ENCODE measurements around the gene CRIM1. TPM values are rescaled to one million over a fixed set of nuclear protein-coding genes. Genes with fewer than 3 reads are reported as not detected.

The CRIM1 gene
- polyA plus RNA-seq, 12 donors = 18.3 to 57.3 (median 22.6) TPM; not detected in 1

DNA sequence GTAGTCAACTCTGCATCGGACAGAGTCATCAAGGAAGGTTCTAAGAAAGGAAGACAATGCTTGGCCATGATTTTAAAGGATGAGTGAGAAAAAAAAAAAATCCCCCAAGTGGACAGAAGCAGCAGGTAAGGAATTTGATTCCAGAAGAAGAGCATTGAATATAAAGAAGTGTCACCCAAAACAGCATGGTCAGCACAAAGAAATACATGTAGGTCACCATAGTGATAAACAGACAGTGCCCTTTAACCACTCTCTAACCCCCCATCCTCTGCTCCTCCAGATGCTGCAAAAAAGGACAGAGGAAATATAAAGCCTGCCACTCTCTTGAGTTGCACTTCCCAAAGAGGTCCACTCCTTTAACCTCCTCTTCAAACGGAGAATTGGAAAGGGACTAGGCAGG, 219.0 kb downstream of the CRIM1 start:
- DNase-seq = no peak

DNA sequence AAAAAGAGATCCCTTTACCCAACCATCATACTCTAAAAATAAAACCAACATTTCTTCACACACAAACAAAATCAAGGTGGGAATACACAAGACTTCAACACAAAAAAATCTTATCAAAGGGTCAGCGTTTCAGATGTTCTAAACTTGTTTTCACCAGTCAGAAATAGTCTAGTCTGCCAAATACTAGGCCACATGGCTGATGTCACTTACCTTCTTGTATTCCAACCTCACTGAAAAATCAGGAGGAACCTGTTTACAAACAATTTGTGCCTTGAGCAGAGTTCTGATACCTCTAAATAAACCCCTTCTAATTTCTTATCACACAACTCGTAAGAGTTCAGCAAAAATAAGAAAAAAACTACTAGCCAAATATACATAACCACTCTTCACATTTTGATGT, 222.3 kb downstream of the CRIM1 start:
- no peak for DNase-seq

DNA sequence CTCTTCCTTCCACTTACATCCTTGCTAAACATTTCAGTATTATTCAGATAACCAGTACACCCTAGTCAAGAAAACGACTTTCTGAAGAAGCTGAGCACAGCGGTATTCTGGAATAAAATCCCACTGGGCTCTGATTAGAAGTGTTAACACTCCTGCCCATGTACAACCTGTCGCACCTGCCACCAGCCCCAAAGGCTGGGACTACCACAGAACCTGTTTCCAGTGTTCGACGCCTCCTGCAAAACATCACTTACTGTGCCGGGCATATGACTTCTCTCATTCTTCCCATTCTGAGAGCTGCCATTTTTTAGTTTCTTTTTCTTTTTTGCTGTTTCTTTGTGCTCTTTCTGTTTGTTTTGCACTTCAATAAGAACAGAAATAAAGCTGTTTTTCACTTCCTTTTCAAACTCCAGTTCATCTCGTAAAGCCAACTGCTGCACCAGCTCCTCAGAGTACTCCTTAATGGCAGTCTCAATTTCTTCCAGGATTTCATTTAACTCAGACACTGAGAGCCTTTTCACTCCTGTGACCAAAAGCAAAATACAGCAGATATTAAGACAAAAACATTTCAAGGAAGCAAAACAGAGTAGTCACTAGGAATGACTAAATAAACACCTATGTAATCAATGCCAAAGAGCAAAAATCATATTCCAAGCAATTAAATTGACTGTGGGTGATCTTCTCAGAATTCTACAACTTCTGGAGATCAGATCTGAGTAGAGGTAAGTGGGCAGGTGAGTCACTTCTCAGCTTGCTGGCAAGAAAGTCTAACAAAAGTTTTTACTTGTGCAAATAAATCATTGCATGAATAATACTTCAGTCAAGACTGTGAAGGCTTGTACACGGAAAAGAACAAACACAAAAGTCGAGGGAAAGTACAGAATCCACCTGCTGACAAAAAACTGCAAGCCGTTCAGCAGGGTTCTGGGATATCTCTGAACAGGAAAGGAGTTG, 223.0 kb downstream of the CRIM1 start:
- no peak for DNase-seq

DNA sequence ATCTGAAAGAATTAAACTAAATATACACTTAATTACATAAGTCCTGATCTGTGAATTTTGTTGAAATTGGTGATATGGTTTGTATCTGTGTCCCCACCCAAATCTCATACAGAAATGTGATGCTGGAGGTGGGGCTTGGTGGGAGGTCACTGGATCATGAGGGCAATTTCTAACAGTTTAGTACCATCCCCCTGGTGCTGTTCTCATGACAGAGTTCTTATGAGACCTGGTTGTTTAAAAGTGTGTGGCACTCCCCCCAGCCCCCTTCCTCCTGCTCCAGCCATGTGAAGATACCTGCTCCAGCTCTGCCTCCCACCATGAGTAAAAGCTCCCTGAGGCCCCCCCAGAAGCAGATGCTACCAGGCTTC, 223.7 kb downstream of the CRIM1 start:
- no peak for DNase-seq

DNA sequence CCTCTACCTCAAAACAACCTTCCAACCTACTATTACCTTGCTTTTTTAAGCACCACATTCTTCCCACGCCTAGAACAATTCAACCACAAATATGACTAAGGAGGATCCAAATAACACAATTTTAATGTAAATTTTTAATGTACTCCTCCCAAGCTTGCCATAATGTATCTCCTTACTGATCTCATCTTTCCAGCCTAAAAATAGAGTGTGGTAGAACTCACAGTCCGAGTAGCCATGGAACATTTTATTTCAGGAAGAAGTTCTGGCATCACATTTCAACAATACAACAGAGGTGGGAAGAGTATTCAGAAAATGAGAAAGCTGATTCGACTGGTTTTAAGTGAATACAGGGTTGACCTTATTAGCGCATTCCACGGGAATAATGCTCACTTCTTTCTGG, 227.0 kb downstream of the CRIM1 start:
- DNase-seq = no peak

DNA sequence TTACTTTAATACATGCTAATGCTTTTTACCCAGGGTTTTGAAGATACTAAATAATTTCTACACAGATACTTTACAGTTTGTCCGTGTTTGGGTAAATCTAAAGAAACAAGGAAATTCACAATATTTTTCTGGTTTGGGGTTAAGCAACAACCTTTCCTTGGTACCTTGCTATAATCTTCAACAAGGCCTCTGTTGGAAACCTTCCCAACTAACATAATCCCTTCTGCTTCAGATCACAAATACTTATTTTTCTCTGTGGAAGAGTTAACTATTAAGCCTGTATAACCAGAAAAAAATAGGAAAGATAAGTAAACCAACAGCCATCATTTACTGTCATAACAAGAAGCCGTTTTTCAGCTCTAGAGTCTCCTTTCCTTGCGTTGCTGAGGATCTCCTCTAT, 227.4 kb downstream of the CRIM1 start:
- DNase-seq = no peak

DNA sequence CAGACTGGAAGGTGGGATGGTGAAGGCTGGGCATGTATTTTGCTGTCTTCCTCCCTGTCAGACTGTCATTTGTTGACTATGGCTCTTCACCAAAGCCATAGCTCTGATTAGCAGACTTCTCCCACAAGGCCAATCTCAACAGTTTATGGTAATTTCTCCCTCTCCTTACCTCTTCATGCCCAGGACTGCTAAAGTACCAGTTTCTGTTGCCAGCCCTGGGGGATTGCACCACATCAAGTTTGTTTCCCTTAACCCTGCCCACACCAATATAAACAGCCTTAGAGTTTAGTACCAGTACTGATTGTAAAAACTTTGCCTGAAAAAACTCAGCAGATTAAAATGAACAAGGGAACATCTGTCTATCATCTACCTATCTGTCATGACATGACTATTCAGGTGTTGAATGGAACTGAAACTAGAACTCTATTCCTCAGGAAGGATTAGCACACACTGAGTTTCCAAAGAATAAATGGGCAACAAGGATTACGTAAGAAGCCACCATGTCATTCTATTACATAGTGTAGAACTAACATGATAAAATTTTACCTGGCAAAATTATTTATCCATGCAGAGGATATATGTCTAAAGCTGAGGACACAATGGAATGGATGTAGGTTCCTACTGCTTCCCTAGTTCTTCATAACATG, 228.7 kb downstream of the CRIM1 start:
- no peak for DNase-seq

DNA sequence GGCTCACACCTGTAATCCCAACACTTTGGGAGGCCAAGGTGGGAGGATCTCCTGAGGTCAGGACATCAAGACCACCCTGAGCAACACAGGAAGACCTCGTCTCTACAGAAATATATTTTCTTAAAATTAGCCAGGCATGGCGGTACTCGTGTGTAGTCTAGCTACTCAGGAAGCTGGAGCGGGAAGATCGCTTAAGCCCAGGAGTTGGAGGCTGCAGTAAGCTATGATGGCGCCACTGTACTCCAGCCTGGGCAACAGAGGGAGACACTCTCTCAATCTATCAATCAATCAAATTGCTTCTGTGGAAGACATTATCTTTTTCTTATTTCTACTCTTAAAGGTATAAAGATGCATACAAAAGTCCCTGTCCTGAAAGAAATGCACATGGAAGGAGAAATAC, 231.1 kb downstream of the CRIM1 start:
- no peak for DNase-seq

DNA sequence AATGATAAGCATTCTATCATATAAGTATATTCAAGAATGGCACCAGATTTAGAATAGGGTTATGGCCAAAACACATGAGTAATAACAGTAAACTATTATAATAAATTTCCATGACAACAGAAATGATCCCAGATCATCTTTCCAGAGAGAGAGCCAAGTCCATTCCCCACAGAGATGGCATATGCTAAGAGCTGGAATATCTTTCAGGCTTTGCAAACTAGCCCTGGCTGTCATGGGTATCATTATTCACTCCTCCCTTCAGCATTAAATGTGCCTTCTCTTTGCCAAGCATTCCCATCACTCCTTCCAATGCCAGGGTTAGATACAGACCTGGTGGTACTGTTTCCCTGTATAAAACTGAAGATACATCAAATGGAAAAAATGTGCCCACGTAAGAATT, 231.5 kb downstream of the CRIM1 start:
- DNase-seq = peak; percentile 38

DNA sequence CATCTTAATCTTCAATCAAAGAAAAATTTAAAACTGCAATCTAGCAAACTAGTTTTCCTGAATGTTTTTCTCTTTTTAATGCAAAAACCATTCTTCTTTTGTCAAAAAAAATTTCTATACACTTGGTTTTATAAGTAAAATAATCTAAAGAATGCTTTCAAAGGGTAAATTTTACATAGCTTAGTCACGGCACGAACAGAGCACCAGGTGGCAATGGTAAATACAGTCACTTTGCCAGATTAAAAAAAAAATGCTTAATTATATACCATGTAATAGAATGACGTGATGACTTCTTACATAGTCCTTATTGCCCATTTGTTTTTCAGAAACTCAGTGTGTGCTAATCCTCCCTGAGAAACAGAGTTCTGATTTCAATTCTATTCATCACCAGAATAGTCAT, 232.0 kb downstream of the CRIM1 start:
- DNase-seq = no peak

DNA sequence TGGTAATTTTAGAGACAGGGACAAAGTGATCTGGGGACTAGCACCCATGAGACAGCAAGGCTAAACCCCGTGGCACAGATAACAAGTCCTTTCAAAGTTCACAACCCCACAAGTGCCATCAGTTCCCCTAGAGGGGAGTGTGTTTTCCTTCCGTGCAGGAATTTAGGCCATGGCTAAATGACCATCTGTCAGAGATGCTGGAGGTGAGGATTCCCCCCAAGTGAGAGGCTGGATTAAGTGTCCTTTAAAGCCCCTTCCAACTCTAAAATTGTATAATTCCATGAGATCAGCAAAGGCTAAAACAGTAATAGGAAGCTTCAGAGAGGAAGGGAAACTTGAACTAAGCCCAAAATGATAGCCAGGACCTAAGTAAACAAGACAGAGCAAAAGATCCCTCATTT, 233.7 kb downstream of the CRIM1 start:
- DNase-seq = no peak

DNA sequence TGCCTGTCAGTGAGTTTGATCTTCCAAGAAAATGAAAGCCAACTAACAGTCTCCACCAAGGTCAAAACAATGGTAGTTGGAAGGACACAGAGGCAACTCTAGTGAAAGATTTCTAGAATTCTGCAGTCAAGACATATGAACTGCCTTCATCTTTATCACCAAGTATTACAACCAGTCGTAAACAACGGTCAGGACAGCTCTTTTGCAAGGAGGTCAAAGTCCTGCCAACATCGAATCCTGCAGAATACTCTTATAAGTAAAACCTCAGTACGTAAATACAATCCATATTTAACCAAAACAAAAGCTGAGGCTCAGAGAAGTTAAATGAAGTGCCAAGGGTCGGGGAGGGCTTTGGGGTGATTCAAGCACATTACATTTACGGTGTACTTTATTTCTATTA, 239.3 kb downstream of the CRIM1 start:
- no peak for DNase-seq

DNA sequence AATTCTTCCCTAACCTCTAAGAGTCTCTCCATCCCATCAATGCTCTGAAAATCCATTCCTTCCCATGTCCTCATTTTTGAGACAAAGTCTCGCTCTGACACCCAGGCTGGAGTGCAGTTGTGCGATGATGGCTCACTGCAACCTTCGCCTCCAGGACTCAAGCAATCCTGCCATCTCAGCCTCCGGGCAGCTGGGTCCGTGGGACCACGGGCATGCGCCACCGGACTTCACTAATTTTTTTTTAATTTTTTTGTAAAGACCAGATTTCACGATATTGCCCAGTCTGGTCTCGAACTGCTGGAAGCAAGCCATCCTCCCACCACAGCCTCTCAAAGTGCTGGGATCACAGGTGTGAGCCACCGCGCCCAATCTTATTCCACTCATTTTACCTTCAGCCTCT, 240.8 kb downstream of the CRIM1 start:
- no peak for DNase-seq

DNA sequence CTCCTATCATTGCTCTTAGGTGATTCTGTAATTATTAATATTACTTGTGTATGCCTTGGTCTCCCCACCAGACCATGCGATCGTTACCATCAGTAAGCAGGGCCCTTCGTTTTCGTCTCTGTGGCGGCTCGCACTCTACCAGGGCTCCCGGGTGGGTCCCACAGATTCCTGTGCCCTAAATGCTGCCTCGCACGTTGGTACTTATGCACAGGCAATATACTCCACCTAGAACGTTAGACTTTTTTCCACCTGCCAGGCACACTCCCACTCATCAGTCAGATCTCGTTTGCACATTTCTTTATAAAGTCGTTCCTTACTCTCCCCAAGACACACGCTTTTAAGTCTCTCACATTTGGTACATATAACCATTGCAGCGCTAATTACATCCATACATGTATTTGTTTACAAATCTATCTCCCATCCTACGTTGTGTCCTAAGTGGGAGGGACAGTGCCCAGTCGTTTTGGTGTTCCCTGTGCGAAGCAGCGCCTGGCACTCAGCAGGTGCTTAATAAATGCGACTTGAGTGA, 241.5 kb downstream of the CRIM1 start:
- DNase-seq = no peak

DNA sequence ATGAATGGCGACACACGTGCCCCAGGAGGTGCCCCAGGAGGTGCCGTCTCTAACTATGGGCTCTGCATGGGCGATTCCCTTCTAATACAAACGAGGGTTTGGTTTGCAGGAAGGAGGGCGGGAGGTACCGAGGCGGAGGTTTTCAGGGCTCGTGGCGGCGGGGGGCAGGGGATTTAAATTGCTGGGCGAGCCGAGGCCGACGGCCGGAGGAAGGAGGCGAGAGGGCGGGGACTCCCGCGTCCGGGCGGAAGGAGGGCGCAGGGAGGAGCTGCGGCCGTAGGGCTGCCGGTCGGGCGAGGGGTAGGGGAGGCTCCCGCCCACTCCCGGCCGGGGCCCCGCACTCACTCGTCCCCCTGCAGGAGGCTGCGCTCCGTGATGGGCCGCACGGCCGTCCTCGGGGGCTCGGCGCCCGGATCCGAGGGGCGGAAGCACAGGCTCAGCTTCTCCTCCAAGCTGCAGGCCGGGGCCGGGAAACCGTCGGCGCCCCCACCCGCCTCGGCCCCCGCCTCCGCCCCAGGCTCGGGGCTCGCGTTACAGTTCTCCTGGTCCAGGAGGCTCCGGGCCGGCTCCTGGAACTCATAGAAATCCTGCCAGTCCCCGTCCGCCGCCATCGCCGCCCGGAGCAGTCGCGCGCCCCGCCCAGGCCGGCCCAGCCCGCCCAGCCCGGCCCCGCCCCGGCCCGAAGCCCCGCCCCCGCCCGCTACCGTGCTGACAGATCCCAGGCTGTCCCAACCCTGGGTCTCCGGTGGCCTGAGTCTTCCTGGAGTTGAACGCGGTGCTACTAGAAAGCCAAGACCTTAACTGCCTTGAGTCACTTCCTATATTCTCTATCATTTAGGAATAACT, 242.2 kb downstream of the CRIM1 start, which contains the start of gene FEZ2:
Gene FEZ2 (minus strand): TSS at position 637 of the 846 bp plus-strand sequence. CDS start 26 bp downstream, at position 611.
- DNase-seq = peak; percentile 74

Other genes with a start within 250 kb of the CRIM1 start
- gene FEZ2, start 242.4 kb downstream of the CRIM1 start, polyA plus RNA-seq (ENCODE audit: insufficient read length in 12 of 12) = 100 to 1,000 TPM in 7 of 12 donors, 10 to 100 TPM in 4, not detected in 1; 76.7 to 130 (median 104) TPM

All from muscle of arm (tissue), 12 donors.